HL-60 (cell line): Measurements from ENCODE around the gene AGTR1.

Experiments used
- DNase-seq, 2 experiments: peaks; one replicate each; pipeline ENCODE4 v3.0.0-alpha.2; 2010 to 2020; ENCODE audit warnings: low read depth in 1 of 2, low spot score in 1 of 2
- H3K27ac ChIP-seq: fragments of 250-450 bp; sonication (Bioruptor Pico); replicated peaks from 2 replicates; pipeline ENCODE4 v1.5.1; 2020; ENCODE audit warnings: mild to moderate bottlenecking, moderate library complexity
- H3K27me3 ChIP-seq: fragments of 250-450 bp; sonication (Bioruptor Pico); 2 replicates; pipeline ENCODE4 v1.5.1; 2021; ENCODE audit warnings: mild to moderate bottlenecking, moderate library complexity; ENCODE audit not compliant: insufficient read depth, poor library complexity, severe bottlenecking
- H3K4me3 ChIP-seq: replicated peaks from 2 replicates; pipeline ENCODE4 v1.5.1; 2011; ENCODE audit warnings: mild to moderate bottlenecking, control low read depth, low read length; ENCODE audit not compliant: insufficient read depth
- CTCF ChIP-seq: IDR thresholded peaks from one replicate; pipeline ENCODE4 v1.5.1; 2011; ENCODE audit warnings: low read length, control low read depth, inconsistent platforms; ENCODE audit not compliant: insufficient read depth
- GABPA ChIP-seq: IDR thresholded peaks from 2 replicates; pipeline ENCODE4 v1.6.1; 2012; ENCODE audit warnings: low read depth
- POLR2AphosphoS5 ChIP-seq: IDR thresholded peaks from 2 replicates; pipeline ENCODE4 v1.6.1; 2012; ENCODE audit warnings: low read depth
- REST ChIP-seq: IDR thresholded peaks from 2 replicates; pipeline ENCODE4 v1.6.1; 2012; ENCODE audit warnings: low read depth; ENCODE audit not compliant: insufficient replicate concordance
- SPI1 ChIP-seq: IDR thresholded peaks from 2 replicates; pipeline ENCODE4 v1.6.1; 2012; ENCODE audit warnings: low read depth, mild to moderate bottlenecking, borderline replicate concordance

The AGTR1 gene

GRCh38 chr3:148742118-148742517 lies 44.4 kb downstream of the AGTR1 start:
- TF ChIP-seq CTCF: no peak
- no peak for TF ChIP-seq POLR2AphosphoS5
- no peak for TF ChIP-seq SPI1
- TF ChIP-seq GABPA: no peak
- TF ChIP-seq REST: no peak
- DNase-seq: no peak
- Histone ChIP-seq H3K27me3 (no peaks in the 10 kb centered on the region), H3K4me3 (no peak overlapping the region), H3K27ac (no peak overlapping the region)

DNA sequence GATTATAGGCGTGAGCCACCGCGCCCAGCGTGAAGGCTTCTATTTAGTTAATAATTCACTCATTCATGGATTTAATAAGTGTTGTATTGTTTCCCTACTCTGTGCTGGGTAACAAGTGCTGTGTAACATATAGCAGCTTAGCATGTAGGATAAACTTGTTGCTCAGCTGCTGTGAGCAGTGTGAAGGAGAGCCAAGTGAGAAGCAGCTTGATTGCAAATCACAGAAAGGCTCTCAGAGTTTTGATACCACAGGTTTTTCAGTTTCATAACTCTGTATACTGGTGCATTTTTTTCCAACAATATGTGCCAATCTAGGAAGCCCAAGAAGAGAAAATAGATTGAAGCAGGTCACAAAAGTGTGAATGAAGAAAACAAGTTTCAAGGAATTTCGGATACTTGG lies 48.4 kb downstream of the AGTR1 start:
- H3K27ac ChIP-seq: no peak overlapping the region
- H3K27me3 ChIP-seq: no peaks in the 10 kb centered on the region
- TF ChIP-seq CTCF: no peak
- no peak for DNase-seq
- H3K4me3 ChIP-seq: no peak overlapping the region

DNA sequence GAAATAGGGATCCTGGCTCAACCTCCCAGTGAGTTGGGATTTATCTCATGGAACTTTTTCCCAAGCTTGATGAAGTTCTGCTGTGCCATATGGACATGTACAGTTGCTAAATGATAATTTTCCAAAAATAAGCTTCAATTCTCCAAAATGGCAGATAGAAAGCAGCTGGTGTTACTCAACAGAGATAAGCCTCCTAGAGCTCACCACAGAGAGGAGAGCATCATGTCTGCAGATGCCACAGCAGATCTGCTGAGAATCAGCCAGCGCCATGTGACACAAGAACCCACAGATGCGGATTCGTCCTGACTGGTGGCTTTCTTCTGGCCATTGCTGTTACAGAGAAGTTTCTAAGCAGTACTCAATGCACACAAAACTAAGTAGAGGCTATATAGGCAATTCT lies 50.6 kb downstream of the AGTR1 start:
- Histone ChIP-seq H3K4me3 (no peak overlapping the region), H3K27me3 (no peaks in the 10 kb centered on the region)
- TF ChIP-seq REST (no peak), SPI1 (no peak), POLR2AphosphoS5 (no peak), CTCF (no peak), GABPA (no peak)

DNA sequence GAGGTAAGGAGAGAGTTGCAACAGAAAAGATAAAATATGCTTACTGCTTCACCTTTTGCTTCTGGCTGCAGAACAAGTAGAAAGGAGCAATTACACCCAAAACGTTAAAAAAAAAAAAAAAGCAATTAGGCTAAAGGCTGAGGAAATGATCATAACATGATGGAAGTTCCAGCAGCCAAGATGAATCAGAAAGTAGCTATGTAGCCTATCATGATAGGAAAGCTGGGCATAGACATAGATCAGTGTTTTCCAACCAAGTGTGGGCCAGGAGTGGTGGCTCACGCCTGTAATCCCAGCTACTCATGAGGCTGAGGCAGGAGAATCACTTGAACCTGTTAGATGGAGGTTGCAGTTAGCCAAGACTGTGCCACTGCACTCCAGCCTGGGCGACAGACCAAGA lies 52.6 kb downstream of the AGTR1 start:
- no peak for TF ChIP-seq POLR2AphosphoS5
- no peak for TF ChIP-seq SPI1
- TF ChIP-seq REST: no peak
- no peak for TF ChIP-seq CTCF
- TF ChIP-seq GABPA: no peak
- no peak overlapping the region for H3K4me3 ChIP-seq
- H3K27me3 ChIP-seq: no peaks in the 10 kb centered on the region
- DNase-seq: no peak
- H3K27ac ChIP-seq: no peak overlapping the region

More for the DNA sequence above, 50.6 kb downstream of the AGTR1 start:
- H3K27ac ChIP-seq: no peak overlapping the region
- DNase-seq: peak in 1 of 2 experiments; percentile 47
